Measurements from ENCODE around the gene ACOT9.
"Not testable (repeated sequence)": the region's sequence is repeated elsewhere in the genome, so short reads cannot be mapped to it uniquely, and the experiment has no call there.

DNA sequence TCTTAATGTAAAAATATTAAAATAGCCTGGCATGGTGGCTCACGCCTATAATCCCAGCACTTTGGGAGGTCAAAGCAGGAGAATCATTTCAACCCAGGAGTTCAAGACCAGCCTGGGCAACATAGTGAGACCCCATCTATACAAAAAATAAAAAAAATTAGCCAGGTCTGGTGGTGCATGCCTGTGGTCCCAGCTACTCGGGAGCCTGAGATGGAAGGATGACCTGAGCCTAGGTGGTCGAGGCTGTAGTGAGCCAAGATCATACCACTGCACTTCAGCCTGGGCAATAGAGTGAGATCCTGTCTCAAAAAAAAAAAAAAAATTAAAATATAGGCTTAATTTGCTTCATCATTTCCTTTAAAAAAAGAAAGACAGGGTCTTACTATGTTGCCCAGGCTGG is 66.6 kb downstream of the ACOT9 start:
- TF ChIP-seq, protein P1, sequence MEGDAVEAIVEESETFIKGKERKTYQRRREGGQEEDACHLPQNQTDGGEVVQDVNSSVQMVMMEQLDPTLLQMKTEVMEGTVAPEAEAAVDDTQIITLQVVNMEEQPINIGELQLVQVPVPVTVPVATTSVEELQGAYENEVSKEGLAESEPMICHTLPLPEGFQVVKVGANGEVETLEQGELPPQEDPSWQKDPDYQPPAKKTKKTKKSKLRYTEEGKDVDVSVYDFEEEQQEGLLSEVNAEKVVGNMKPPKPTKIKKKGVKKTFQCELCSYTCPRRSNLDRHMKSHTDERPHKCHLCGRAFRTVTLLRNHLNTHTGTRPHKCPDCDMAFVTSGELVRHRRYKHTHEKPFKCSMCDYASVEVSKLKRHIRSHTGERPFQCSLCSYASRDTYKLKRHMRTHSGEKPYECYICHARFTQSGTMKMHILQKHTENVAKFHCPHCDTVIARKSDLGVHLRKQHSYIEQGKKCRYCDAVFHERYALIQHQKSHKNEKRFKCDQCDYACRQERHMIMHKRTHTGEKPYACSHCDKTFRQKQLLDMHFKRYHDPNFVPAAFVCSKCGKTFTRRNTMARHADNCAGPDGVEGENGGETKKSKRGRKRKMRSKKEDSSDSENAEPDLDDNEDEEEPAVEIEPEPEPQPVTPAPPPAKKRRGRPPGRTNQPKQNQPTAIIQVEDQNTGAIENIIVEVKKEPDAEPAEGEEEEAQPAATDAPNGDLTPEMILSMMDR (IDR thresholded peaks at IDR 0.05; ENCODE audit: insufficient read depth, low read depth, low read length) = not testable (repeated sequence)
- TF ChIP-seq EZH2 (IDR thresholded peaks at IDR 0.05; ENCODE audit: insufficient read depth, low read length) = not testable (repeated sequence)

All from astrocyte (in vitro differentiated cells and primary cell).